Lung (tissue), 12 donors: ENCODE measurements around the gene CAPZA1. TPM values are rescaled to one million over a fixed set of nuclear protein-coding genes. Genes with fewer than 3 reads are reported as not detected.
A peak's percentile ranks its signal among the peaks of the same experiment; 100 is the strongest.

Source experiments
- ATAC-seq: fragments of 200-7000 bp; cut with Tn5 transposase; one replicate; pipeline ENCODE4 v1.9.1; 2020; ENCODE audit warnings: moderate number of reproducible peaks; ENCODE audit not compliant: insufficient read depth, low FRiP score
- DNase-seq, 3 donors: peaks; one replicate each; pipeline ENCODE4 v3.0.0-alpha.2; 2013 to 2017
- H3K27ac ChIP-seq, 2 donors: one replicate each; pipeline ENCODE4 v1.5.1; 2013; ENCODE audit warnings: mild to moderate bottlenecking in 2 of 2, moderate library complexity in 2 of 2, control low read depth in 1 of 2, inconsistent platforms in 1 of 2, low read depth in 1 of 2, low read length in 1 of 2
- H3K27me3 ChIP-seq, 3 donors: one replicate each; pipeline ENCODE4 v1.5.1; 2013; ENCODE audit warnings: low read length in 2 of 3; ENCODE audit not compliant: control insufficient read depth in 3 of 3, insufficient read depth in 3 of 3
- H3K36me3 ChIP-seq, 4 donors: one replicate each; pipeline ENCODE4 v1.5.1; 2013; ENCODE audit warnings: low read length in 4 of 4, mild to moderate bottlenecking in 1 of 4, moderate library complexity in 1 of 4; ENCODE audit not compliant: control insufficient read depth in 4 of 4, insufficient read depth in 4 of 4
- H3K4me1 ChIP-seq, 5 donors: one replicate each; pipeline ENCODE4 v1.5.1; 2013; ENCODE audit warnings: low read length in 5 of 5, mild to moderate bottlenecking in 2 of 5, moderate library complexity in 1 of 5; ENCODE audit not compliant: control insufficient read depth in 5 of 5, insufficient read depth in 5 of 5
- H3K4me3 ChIP-seq: one replicate; pipeline ENCODE4 v1.5.1; 2013; ENCODE audit warnings: mild to moderate bottlenecking, control low read depth, moderate library complexity
- H3K9ac ChIP-seq, 2 donors: one replicate each; pipeline ENCODE4 v1.5.1; 2013; ENCODE audit warnings: low read length in 2 of 2, control low read depth in 1 of 2; ENCODE audit not compliant: insufficient read depth in 1 of 2
- H3K9me3 ChIP-seq, 4 donors: one replicate each; pipeline ENCODE4 v1.5.1; 2013; ENCODE audit warnings: low read length in 3 of 4, mild to moderate bottlenecking in 1 of 4, moderate library complexity in 1 of 4; ENCODE audit not compliant: control insufficient read depth in 4 of 4, insufficient read depth in 3 of 4
- WGBS, 2 donors: extraction: QIAGEN DNeasy Blood & Tissue Kit; methylation state at CpG; one replicate each; pipeline ENCODE4 v1.1.7; 2013; 5-methylcytosine and 5-hydroxymethylcytosine counted together
- polyA plus RNA-seq, 2 donors: library from polyadenylated mRNA; stranded (reverse); fragments of 200-250 nt; gene quantifications; one replicate each; pipeline ENCODE4 v1.2.1, GENCODE V29; 2013
- total RNA-seq, 2 donors: library from RNA; depleted of rRNA in 1 of 2; stranded (reverse); fragments of >200 nt in 1 of 2; gene quantifications; one replicate each; pipeline ENCODE4 v1.2.1, GENCODE V29; 2014 to 2021
- TF ChIP-seq, protein P1 (sequence below): IDR thresholded peaks from 2 replicates; pipeline ENCODE4 v1.5.1; 2012; ENCODE audit warnings: mild to moderate bottlenecking; ENCODE audit errors: control extremely low read depth, extremely low read depth
- donor health status: control.
- donor health status: control.
- donor health status: Bipolar disorder and iron deficiency.
- donor health status: healthy.
- donor health status: DM: yes; HTN: yes; CAD: no.

CAPZA1 gene
- total and polyA plus RNA-seq, 4 donors: 72.3 to 167 (median 106) TPM

DNA sequence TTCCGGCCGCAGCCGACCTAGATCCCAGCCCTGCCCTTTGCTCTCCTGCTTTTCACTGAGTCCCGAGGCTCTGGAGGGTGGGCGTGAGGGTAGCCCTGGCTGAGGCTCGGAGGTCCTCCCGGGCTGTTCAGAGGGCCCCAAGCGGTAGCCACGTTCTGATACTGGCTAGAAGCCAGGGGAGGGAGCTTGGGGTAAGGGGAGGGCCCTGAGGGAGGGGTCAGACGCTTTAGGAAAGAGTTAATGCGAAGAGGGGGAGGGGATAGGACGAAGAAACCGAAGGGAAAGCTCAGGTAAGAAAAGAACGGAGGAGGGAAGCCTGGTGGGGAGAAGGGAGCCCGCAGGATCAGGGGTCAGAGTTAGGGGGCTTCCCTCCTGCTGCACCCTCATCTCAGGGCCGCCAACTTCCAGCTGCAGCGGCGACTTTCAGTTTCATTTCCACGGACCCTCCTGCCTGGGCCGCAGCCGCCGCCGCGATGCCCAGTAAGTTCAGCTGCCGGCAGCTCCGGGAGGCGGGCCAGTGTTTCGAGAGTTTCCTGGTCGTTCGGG lies 54.9 kb downstream of the CAPZA1 start, which contains the start of gene MOV10:
TSS of gene MOV10 (plus strand) at position 220 of the 546 bp plus-strand sequence. CDS start at position 474, 254 bp downstream.
- WGBS, 2 donors: 0% methylated on average over 30 of the region's 30 CpGs
- ATAC-seq: peak; percentile 77

DNA sequence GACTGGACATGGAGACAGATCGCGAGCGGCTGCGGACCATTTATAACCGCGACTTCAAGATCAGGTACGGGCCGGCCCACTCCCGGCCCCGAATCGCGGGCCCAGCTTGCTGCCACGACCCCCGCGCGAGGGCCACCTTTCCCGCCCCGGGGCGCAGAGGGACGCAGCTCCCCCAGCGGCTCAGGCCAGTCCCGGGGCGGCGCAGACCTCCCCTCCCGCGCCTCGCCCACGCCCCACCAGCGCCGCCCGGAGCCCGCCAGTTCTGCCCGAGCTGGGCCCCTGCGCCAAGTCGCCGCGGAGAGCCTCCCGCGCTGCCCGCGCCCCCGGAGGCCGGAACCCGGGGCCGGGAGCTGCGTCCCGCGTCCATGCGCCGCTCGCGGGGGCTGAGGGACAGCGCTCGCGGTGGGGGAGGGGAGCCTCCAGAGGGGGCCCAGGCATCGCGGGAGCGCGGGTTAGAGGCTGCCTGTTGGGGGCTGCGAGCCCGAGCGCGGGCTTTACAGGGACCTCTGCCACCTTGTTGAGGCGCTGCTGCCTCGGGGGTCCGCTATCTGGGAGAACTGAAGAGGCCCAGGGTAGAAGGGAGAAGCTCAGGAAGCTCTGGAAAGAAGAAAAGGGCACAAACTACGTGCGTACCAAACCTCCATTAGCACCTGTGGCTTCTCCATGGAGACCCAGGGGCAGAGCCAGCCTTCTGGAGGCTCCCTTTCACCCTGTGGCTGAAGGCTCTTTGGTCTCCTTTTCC lies 55.5 kb downstream of the CAPZA1 start:
- Histone ChIP-seq H3K9me3 (no peaks in the 10 kb centered on the region), H3K36me3 (peaks cover 1 to 9% (median 2%) of the 10 kb centered on the region in 4 donors), H3K27ac (peak overlapping the region; percentile 83 to 93), H3K9ac (peak overlapping the region; percentile 71 to 91), H3K4me3 (peak overlapping the region; percentile 74), H3K4me1 (peaks cover 4 to 21% (median 6%) of the 10 kb centered on the region in 5 donors), H3K27me3 (no peaks in the 10 kb centered on the region)
- WGBS, 2 donors: 1% methylated on average over 48 to 68 of the region's 68 CpGs
- TF ChIP-seq, protein P1, sequence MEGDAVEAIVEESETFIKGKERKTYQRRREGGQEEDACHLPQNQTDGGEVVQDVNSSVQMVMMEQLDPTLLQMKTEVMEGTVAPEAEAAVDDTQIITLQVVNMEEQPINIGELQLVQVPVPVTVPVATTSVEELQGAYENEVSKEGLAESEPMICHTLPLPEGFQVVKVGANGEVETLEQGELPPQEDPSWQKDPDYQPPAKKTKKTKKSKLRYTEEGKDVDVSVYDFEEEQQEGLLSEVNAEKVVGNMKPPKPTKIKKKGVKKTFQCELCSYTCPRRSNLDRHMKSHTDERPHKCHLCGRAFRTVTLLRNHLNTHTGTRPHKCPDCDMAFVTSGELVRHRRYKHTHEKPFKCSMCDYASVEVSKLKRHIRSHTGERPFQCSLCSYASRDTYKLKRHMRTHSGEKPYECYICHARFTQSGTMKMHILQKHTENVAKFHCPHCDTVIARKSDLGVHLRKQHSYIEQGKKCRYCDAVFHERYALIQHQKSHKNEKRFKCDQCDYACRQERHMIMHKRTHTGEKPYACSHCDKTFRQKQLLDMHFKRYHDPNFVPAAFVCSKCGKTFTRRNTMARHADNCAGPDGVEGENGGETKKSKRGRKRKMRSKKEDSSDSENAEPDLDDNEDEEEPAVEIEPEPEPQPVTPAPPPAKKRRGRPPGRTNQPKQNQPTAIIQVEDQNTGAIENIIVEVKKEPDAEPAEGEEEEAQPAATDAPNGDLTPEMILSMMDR: no peak
- DNase-seq (peak; percentile 70 to 75 (median 74)), ATAC-seq (peak; percentile 72)

More for the DNA sequence above, 54.9 kb downstream of the CAPZA1 start, which contains the start of gene MOV10:
- Histone ChIP-seq H3K36me3 (peaks cover 1 to 12% (median 5%) of the 10 kb centered on the region in 4 donors), H3K4me1 (peaks cover 4 to 21% (median 6%) of the 10 kb centered on the region in 5 donors), H3K9ac (peak within 1 kb of the TSS; percentile 71 to 91), H3K27ac (peak within 1 kb of the TSS; percentile 83 to 93), H3K27me3 (no peaks in the 10 kb centered on the region), H3K4me3 (peak within 1 kb of the TSS; percentile 74), H3K9me3 (no peaks in the 10 kb centered on the region)
- TF ChIP-seq, protein P1: no peak
- DNase-seq: peak; percentile 81 to 88 (median 88)

DNA sequence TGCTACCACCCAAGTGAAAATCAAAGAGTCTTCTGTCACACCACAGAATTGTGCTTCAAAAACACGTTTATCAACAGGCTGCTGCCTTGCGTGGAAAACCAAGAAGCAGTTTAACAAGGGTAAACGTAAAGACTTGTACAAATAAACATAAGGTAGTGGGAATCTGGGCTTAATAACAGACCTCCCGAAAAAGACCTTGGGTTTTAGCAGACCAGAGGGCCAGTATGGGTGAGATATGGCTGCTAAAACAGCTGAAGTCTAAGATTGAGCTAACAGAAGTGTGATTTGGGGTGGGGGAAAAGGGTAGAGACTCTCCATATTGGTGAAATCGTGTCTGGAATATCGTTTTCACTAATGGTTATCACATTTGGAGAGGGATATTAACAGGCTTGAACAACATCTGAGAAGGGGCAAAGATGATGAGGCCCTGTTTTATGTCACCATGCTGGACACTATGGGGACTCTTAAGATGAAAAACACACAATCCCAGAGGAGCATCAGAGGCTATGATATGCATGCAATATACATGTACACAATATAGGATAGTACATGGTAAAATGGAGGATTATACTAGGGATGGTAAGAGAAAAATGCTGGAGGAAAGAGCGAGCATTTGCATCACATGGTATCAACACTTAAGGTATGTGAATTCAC lies 56.2 kb downstream of the CAPZA1 start:
- Histone ChIP-seq H3K36me3 (peaks cover 0 to 7% (median 2%) of the 10 kb centered on the region in 4 donors), H3K4me3 (peak overlapping the region; percentile 74), H3K9me3 (no peaks in the 10 kb centered on the region), H3K27me3 (no peaks in the 10 kb centered on the region), H3K9ac (peak overlapping the region; percentile 71 to 89), H3K4me1 (peaks cover 4 to 21% (median 6%) of the 10 kb centered on the region in 5 donors), H3K27ac (peak overlapping the region in 1 of 2 donors; percentile 93)
- ATAC-seq (no peak), DNase-seq (no peak)
- WGBS, 2 donors: 42 to 63% methylated on average over 7 of the region's 7 CpGs
- TF ChIP-seq, protein P1: no peak
